HCT116 (cell line): Measurements from ENCODE around the gene GFY. TPM values are rescaled to one million over a fixed set of nuclear protein-coding genes. Genes with fewer than 3 reads are reported as not detected.

Experiments used
- ATAC-seq: fragments of 200-7000 bp; cut with Tn5 transposase; 2 replicates; pipeline ENCODE4 v1.9.1; 2020; ENCODE audit warnings: mild to moderate bottlenecking, moderate library complexity
- BruUV-seq: library from RNA; stranded (reverse); fragments of 400-500 nt; replicated peaks from 2 replicates; lab custom pipeline; 2021; lab: Mats Ljungman, UMichigan
- CTCF ChIA-PET: fragments of 300-600 bp; sonication (Branson Sonifier 250); formaldehyde crosslinking; loops from one replicate; lab custom pipeline; 2021; ENCODE audit warnings: antibody characterized with exemption; lab: Charles Lee
- POLR2A ChIA-PET: fragments of 300-600, 350-600 bp; sonication (Branson Sonifier 250); formaldehyde crosslinking; loops from one replicate; lab custom pipeline; 2021; ENCODE audit warnings: antibody characterized with exemption; lab: Charles Lee
- RAD21 ChIA-PET, 2 experiments: fragments of 300-600 bp; sonication (Branson Sonifier 250); formaldehyde crosslinking; loops; one replicate each; lab custom pipeline; 2023; ENCODE audit warnings: low total read pairs in 2 of 2; ENCODE audit not compliant: uncharacterized antibody in 2 of 2, unreplicated experiment in 2 of 2, low non-redundant PET in 1 of 2; lab: Charles Lee
- DNase-seq: peaks from one replicate; pipeline ENCODE4 v3.0.0-alpha.2; 2010; ENCODE audit warnings: low read depth, low spot score
- H2AFZ ChIP-seq: fragments of 200-600 bp; shearing (Covaris generic), sonication (generic); 2 replicates; pipeline ENCODE4 v1.6.1; 2017; ENCODE audit warnings: low read depth, mixed run types, mixed read lengths, antibody characterized with exemption, low read length; ENCODE audit not compliant: poor library complexity, severe bottlenecking
- H3K27ac ChIP-seq: 2 replicates; pipeline ENCODE4 v1.5.1; 2012; ENCODE audit warnings: low read depth, low read length
- H3K27me3 ChIP-seq: fragments of 200-600 bp; sonication (generic); 2 replicates; pipeline ENCODE4 v1.6.1; 2016; ENCODE audit warnings: mixed run types, low read length, mixed read lengths; ENCODE audit not compliant: insufficient read depth
- H3K36me3 ChIP-seq, 2 experiments: fragments of 200-500 bp in 1 of 2; fragments of 200-600 bp in 1 of 2; sonication (Bioruptor generic) in 1 of 2; sonication (generic) in 1 of 2; 2 replicates each; pipeline versions ENCODE4 v1.5.1 to v1.6.1; 2014 to 2016; ENCODE audit warnings: low read length in 2 of 2, inconsistent platforms in 1 of 2, mixed read lengths in 1 of 2, mixed run types in 1 of 2; ENCODE audit not compliant: insufficient read depth in 2 of 2, control insufficient read depth in 1 of 2
- H3K4me1 ChIP-seq, 2 experiments: fragments of 200-600 bp in 1 of 2; sonication (generic) in 1 of 2; 2 replicates each; pipeline versions ENCODE4 v1.5.1 to v1.6.1; 2012 to 2017; ENCODE audit warnings: low read length in 2 of 2, inconsistent platforms in 1 of 2, mild to moderate bottlenecking in 1 of 2, mixed read lengths in 1 of 2, mixed run types in 1 of 2, moderate library complexity in 1 of 2; ENCODE audit not compliant: insufficient read depth in 2 of 2, control insufficient read depth in 1 of 2
- H3K4me2 ChIP-seq: fragments of 200-600 bp; sonication (generic); 2 replicates; pipeline ENCODE4 v1.6.1; 2017; ENCODE audit warnings: mixed run types, low read length, mixed read lengths
- H3K4me3 ChIP-seq, 2 experiments: fragments of 200-600 bp in 1 of 2; sonication (generic) in 1 of 2; replicated peaks in 1 of 2; 2 replicates each; pipeline ENCODE4 v1.5.1; 2011 to 2016; ENCODE audit warnings: low read length in 2 of 2, control low read depth in 1 of 2, low read depth in 1 of 2, mild to moderate bottlenecking in 1 of 2, mixed read lengths in 1 of 2, mixed run types in 1 of 2
- H3K79me2 ChIP-seq: fragments of 200-600 bp; sonication (generic); 2 replicates; pipeline ENCODE4 v1.6.1; 2017; ENCODE audit warnings: mild to moderate bottlenecking, mixed run types, low read length, moderate library complexity, mixed read lengths; ENCODE audit not compliant: insufficient read depth
- H3K9ac ChIP-seq: fragments of 200-600 bp; sonication (generic); 2 replicates; pipeline ENCODE4 v1.6.1; 2016; ENCODE audit warnings: low read length, mixed read lengths
- H3K9me2 ChIP-seq: fragments of 200-600 bp; sonication (generic), shearing (Covaris generic); 2 replicates; pipeline ENCODE4 v1.6.1; 2017; ENCODE audit warnings: mixed run types, mild to moderate bottlenecking, moderate library complexity; ENCODE audit not compliant: insufficient read depth
- H3K9me3 ChIP-seq, 2 experiments: fragments of 200-500 bp in 1 of 2; fragments of 200-600 bp in 1 of 2; sonication (Bioruptor generic) in 1 of 2; sonication (generic) in 1 of 2; 2 replicates each; pipeline ENCODE4 v1.6.1; 2014 to 2017; ENCODE audit warnings: low read length in 2 of 2, mixed read lengths in 2 of 2, inconsistent platforms in 1 of 2, low read depth in 1 of 2, mild to moderate bottlenecking in 1 of 2, mixed run types in 1 of 2, moderate library complexity in 1 of 2; ENCODE audit not compliant: control insufficient read depth in 1 of 2, insufficient read depth in 1 of 2
- H4K20me1 ChIP-seq: fragments of 200-600 bp; sonication (generic), shearing (Covaris generic); 2 replicates; pipeline ENCODE4 v1.6.1; 2017; ENCODE audit warnings: mixed run types, mild to moderate bottlenecking, moderate library complexity; ENCODE audit not compliant: insufficient read depth
- EZH2phosphoT487 ChIP-seq: fragments of 200-600 bp; IDR thresholded peaks from 2 replicates; pipeline ENCODE4 v1.6.1; 2018; ENCODE audit warnings: antibody characterized with exemption, borderline replicate concordance
- RAD21 ChIP-seq: IDR thresholded peaks from 2 replicates; pipeline ENCODE4 v1.6.1; 2012; ENCODE audit warnings: low read depth, mild to moderate bottlenecking
- REST ChIP-seq: IDR thresholded peaks from 2 replicates; pipeline ENCODE4 v1.6.1; 2012; ENCODE audit warnings: low read depth
- SP1 ChIP-seq: IDR thresholded peaks from 2 replicates; pipeline ENCODE4 v1.6.1; 2012; ENCODE audit warnings: low read depth
- SRF ChIP-seq: IDR thresholded peaks from 2 replicates; pipeline ENCODE4 v1.6.1; 2012; ENCODE audit warnings: low read depth
- TCF7L2 ChIP-seq: IDR thresholded peaks from 2 replicates; pipeline ENCODE4 v1.7.0; 2011; ENCODE audit warnings: borderline replicate concordance, inconsistent platforms; ENCODE audit not compliant: insufficient read depth, insufficient read length; ENCODE audit errors: extremely low read depth
- intact Hi-C: fragments of 100-400 bp; cut with micrococcal nuclease; formaldehyde crosslinking; loops from 2 replicates; pipeline ENCODE4 v1.10.0; 2022
- total RNA-seq: library from RNA; stranded (reverse); gene quantifications from one replicate; pipeline ENCODE4 v1.2.1, GENCODE V29; 2021; ENCODE audit not compliant: unreplicated experiment

The GFY gene
- total RNA-seq, 1 experiment from 2014 or later, result 2.6 TPM

- no peak for ATAC-seq
- H4K20me1 ChIP-seq, result no peaks in the 10 kb centered on the region
- no peaks in the 10 kb centered on the region for H3K27me3 ChIP-seq
- TF ChIP-seq SP1 (no peak), EZH2phosphoT487 (no peak), TCF7L2 (no peak), SRF (no peak), REST (no peak), RAD21 (no peak)
- H3K36me3 ChIP-seq, result no peaks in the 10 kb centered on the region
- no peaks in the 10 kb centered on the region for H3K9me2 ChIP-seq
- BruUV-seq, result no TSS peak
- H3K4me2 ChIP-seq, result no peak overlapping the region
- H3K9ac ChIP-seq, result no peak overlapping the region
- RAD21 ChIA-PET, result no interaction called here
- peaks cover 7 to 11% of the 10 kb centered on the region in 2 experiments; a peak in 3 of 4 replicates for H3K4me1 ChIP-seq
- no peak overlapping the region for H3K27ac ChIP-seq
- H3K79me2 ChIP-seq, result no peaks in the 10 kb centered on the region
- no peaks in the 10 kb centered on the region for H3K9me3 ChIP-seq
- CTCF ChIA-PET, result no interaction called here
- no peak overlapping the region for H2AFZ ChIP-seq
- no peak overlapping the region for H3K4me3 ChIP-seq
- intact Hi-C loops, result no loop called here
- POLR2A ChIA-PET, result no interaction called here
- no peak for DNase-seq
These were observed 39.0 kb downstream of the GFY start for GRCh38 chr19:49463960-49464740.
